ENCODE results near the gene GABBR1. TPM values are rescaled to one million over a fixed set of nuclear protein-coding genes. Genes with fewer than 3 reads are reported as not detected.

The GABBR1 gene
- total and polyA plus RNA-seq, 4 donors = 1.1 to 4.7 (median 1.4) TPM

GRCh38 chr6:29567541-29567940 is 65.4 kb downstream of the GABBR1 start:
- TF ChIP-seq FOXA2 (IDR thresholded peaks at IDR 0.05) (no peak), NR2F2 (IDR thresholded peaks at IDR 0.05) (no peak), ATF3 (IDR thresholded peaks at IDR 0.05) (no peak), CTCF (IDR thresholded peaks at IDR 0.05; ENCODE audit: low read depth, low read length, missing input control) (no peak), HNF4G (IDR thresholded peaks at IDR 0.05) (no peak), SP1 (IDR thresholded peaks at IDR 0.05) (no peak), GABPA (IDR thresholded peaks at IDR 0.05 in 1 of 2, conservative IDR thresholded peaks at IDR 0.05 in 1 of 2) (no peak), EGR1 (IDR thresholded peaks at IDR 0.05; ENCODE audit: low read depth in 2 of 2) (no peak), FOXA1 (IDR thresholded peaks at IDR 0.05) (no peak), RAD21 (IDR thresholded peaks at IDR 0.05) (no peak), JUND (IDR thresholded peaks at IDR 0.05) (no peak), RXRA (IDR thresholded peaks at IDR 0.05) (no peak), REST (IDR thresholded peaks at IDR 0.05) (no peak), YY1 (IDR thresholded peaks at IDR 0.05) (no peak), HNF4A (conservative IDR thresholded peaks at IDR 0.05) (no peak), TAF1 (conservative IDR thresholded peaks at IDR 0.05) (no peak)
- Histone ChIP-seq H3K27ac (ENCODE audit: low read depth in 1 of 2, low read length in 2 of 2) (no peak overlapping the region), H3K27me3 (ENCODE audit: control insufficient read depth in 4 of 4, insufficient read depth in 4 of 4, low read length in 3 of 4) (peaks cover 0 to 8% (median 0%) of the 10 kb centered on the region in 4 donors), H3K4me3 (ENCODE audit: low read depth in 1 of 3, low read length in 3 of 3) (no peak overlapping the region), H3K9ac (ENCODE audit: low read depth in 1 of 2, low read length in 2 of 2) (no peak overlapping the region), H3K9me3 (ENCODE audit: control insufficient read depth in 4 of 4, low read length in 3 of 4) (no peaks in the 10 kb centered on the region), H3K36me3 (ENCODE audit: control insufficient read depth in 4 of 4, insufficient read depth in 3 of 4, low read depth in 1 of 4, low read length in 3 of 4) (no peaks in the 10 kb centered on the region), H3K4me1 (ENCODE audit: control insufficient read depth in 4 of 4, insufficient read depth in 4 of 4, low read length in 3 of 4) (no peaks in the 10 kb centered on the region)
- 40% methylated on average over 2 of the region's 2 CpGs for WGBS
- DNase-seq (ENCODE audit: low spot score) = no peak

GRCh38 chr6:29566856-29567255 is 66.1 kb downstream of the GABBR1 start:
- no peaks in the 10 kb centered on the region for H3K4me1 ChIP-seq (ENCODE audit: control insufficient read depth in 4 of 4, insufficient read depth in 4 of 4, low read length in 3 of 4)
- no peaks in the 10 kb centered on the region for H3K9me3 ChIP-seq (ENCODE audit: control insufficient read depth in 4 of 4, low read length in 3 of 4)
- TF ChIP-seq EGR1 (IDR thresholded peaks at IDR 0.05; ENCODE audit: low read depth in 2 of 2) (no peak), HNF4G (IDR thresholded peaks at IDR 0.05) (no peak), YY1 (IDR thresholded peaks at IDR 0.05) (no peak), FOXA2 (IDR thresholded peaks at IDR 0.05) (no peak), NR2F2 (IDR thresholded peaks at IDR 0.05) (no peak), REST (IDR thresholded peaks at IDR 0.05) (no peak), CTCF (IDR thresholded peaks at IDR 0.05; ENCODE audit: low read depth, low read length, missing input control) (no peak), JUND (IDR thresholded peaks at IDR 0.05) (no peak), HNF4A (conservative IDR thresholded peaks at IDR 0.05) (no peak), GABPA (IDR thresholded peaks at IDR 0.05 in 1 of 2, conservative IDR thresholded peaks at IDR 0.05 in 1 of 2) (no peak), FOXA1 (IDR thresholded peaks at IDR 0.05) (no peak), RXRA (IDR thresholded peaks at IDR 0.05) (no peak), MAX (IDR thresholded peaks at IDR 0.05) (no peak), SP1 (IDR thresholded peaks at IDR 0.05) (no peak), TAF1 (conservative IDR thresholded peaks at IDR 0.05) (no peak), ATF3 (IDR thresholded peaks at IDR 0.05) (no peak)
- DNase-seq (ENCODE audit: low spot score) = no peak
- H3K27me3 ChIP-seq (ENCODE audit: control insufficient read depth in 4 of 4, insufficient read depth in 4 of 4, low read length in 3 of 4) = peaks cover 0 to 8% (median 0%) of the 10 kb centered on the region in 4 donors
- no peak overlapping the region for H3K27ac ChIP-seq (ENCODE audit: low read depth in 1 of 2, low read length in 2 of 2)
- H3K4me3 ChIP-seq (ENCODE audit: low read depth in 1 of 3, low read length in 3 of 3) = no peak overlapping the region
- H3K36me3 ChIP-seq (ENCODE audit: control insufficient read depth in 4 of 4, insufficient read depth in 3 of 4, low read depth in 1 of 4, low read length in 3 of 4) = no peaks in the 10 kb centered on the region
- 87% methylated on average over 5 of the region's 5 CpGs for WGBS
- no peak overlapping the region for H3K9ac ChIP-seq (ENCODE audit: low read depth in 1 of 2, low read length in 2 of 2)
